SK-N-SH (cell line): ENCODE data around the gene ATG7. TPM values are rescaled to one million over a fixed set of nuclear protein-coding genes. Genes with fewer than 3 reads are reported as not detected.

ENCODE experiments used
- CTCF ChIA-PET: fragments of 300-600, 350-600 bp; formaldehyde crosslinking; extraction: SDS; loops from one replicate; lab custom pipeline; 2021; lab: Yijun Ruan, JAX
- POLR2A ChIA-PET: fragments of 350-600 bp; sonication (Branson Sonifier 250); formaldehyde crosslinking; extraction: SDS; loops from one replicate; lab custom pipeline; 2020; ENCODE audit warnings: antibody characterized with exemption, inconsistent platforms; lab: Yijun Ruan, JAX
- DNase-seq: peaks from one replicate; pipeline ENCODE4 v3.0.0; 2012
- H2AFZ ChIP-seq: fragments of 200-600 bp; sonication (generic); 2 replicates; pipeline ENCODE4 v1.8.1; 2016; ENCODE audit warnings: antibody characterized with exemption, mild to moderate bottlenecking, low read depth
- H3F3A ChIP-seq: fragments of 200-600 bp; sonication (generic); replicated peaks from 2 replicates; pipeline ENCODE3; 2016; ENCODE audit warnings: antibody characterized with exemption, mild to moderate bottlenecking; ENCODE audit not compliant: insufficient read depth
- H3K27ac ChIP-seq, 2 experiments: fragments of 200-500 bp in 1 of 2; fragments of 200-600 bp in 1 of 2; sonication (Bioruptor generic) in 1 of 2; sonication (generic), shearing (Covaris generic) in 1 of 2; 2 replicates each; pipeline versions ENCODE4 v1.5.1 to v1.6.1; 2014 to 2016; ENCODE audit warnings: low read depth in 2 of 2, inconsistent platforms in 1 of 2, low read length in 1 of 2, mild to moderate bottlenecking in 1 of 2, mixed read lengths in 1 of 2
- H3K27me3 ChIP-seq: fragments of 200-600 bp; sonication (generic), shearing (Covaris generic); 2 replicates; pipeline ENCODE4 v1.6.1; 2016; ENCODE audit warnings: mixed run types; ENCODE audit not compliant: insufficient read depth
- H3K36me3 ChIP-seq, 2 experiments: fragments of 200-500 bp in 1 of 2; fragments of 200-600 bp in 1 of 2; sonication (Bioruptor generic) in 1 of 2; sonication (generic) in 1 of 2; replicated peaks in 1 of 2; 2 replicates each; pipeline versions ENCODE3 to v1.5.1; 2014 to 2016; ENCODE audit warnings: low read length in 1 of 2, mild to moderate bottlenecking in 1 of 2; ENCODE audit not compliant: insufficient read depth in 2 of 2, control insufficient read depth in 1 of 2
- H3K4me1 ChIP-seq, 2 experiments: fragments of 200-500 bp in 1 of 2; fragments of 200-600 bp in 1 of 2; sonication (Bioruptor generic) in 1 of 2; sonication (generic), shearing (Covaris generic) in 1 of 2; 2 replicates each; pipeline versions ENCODE4 v1.5.1 to v1.6.1; 2014 to 2016; ENCODE audit warnings: low read depth in 1 of 2, low read length in 1 of 2, mixed run types in 1 of 2; ENCODE audit not compliant: insufficient read depth in 2 of 2, control insufficient read depth in 1 of 2
- H3K4me2 ChIP-seq: fragments of 200-600 bp; sonication (generic), shearing (Covaris generic); 2 replicates; pipeline ENCODE4 v1.6.1; 2017; ENCODE audit warnings: mixed run types
- H3K4me3 ChIP-seq, 2 experiments: fragments of 200-500 bp in 1 of 2; fragments of 200-600 bp in 1 of 2; sonication (Bioruptor generic) in 1 of 2; sonication (generic), shearing (Covaris generic) in 1 of 2; 2 replicates each; pipeline versions ENCODE4 v1.5.1 to v1.8.1; 2014 to 2016; ENCODE audit warnings: low read depth in 2 of 2, inconsistent platforms in 1 of 2, low read length in 1 of 2, mild to moderate bottlenecking in 1 of 2, mixed read lengths in 1 of 2, moderate library complexity in 1 of 2
- H3K79me2 ChIP-seq: fragments of 200-600 bp; sonication (generic); 2 replicates; pipeline ENCODE4 v1.8.1; 2017; ENCODE audit warnings: mild to moderate bottlenecking; ENCODE audit not compliant: insufficient read depth
- H3K9ac ChIP-seq: fragments of 200-600 bp; sonication (generic); 2 replicates; pipeline ENCODE4 v1.6.1; 2017; ENCODE audit warnings: mixed run types
- H3K9me2 ChIP-seq: fragments of 200-600 bp; sonication (generic); 2 replicates; pipeline ENCODE4 v1.6.1; 2017; ENCODE audit warnings: mixed run types
- H3K9me3 ChIP-seq: fragments of 200-600 bp; sonication (generic); 2 replicates; pipeline ENCODE4 v1.6.1; 2017; ENCODE audit warnings: mixed run types, mild to moderate bottlenecking, moderate library complexity
- H4K20me1 ChIP-seq: fragments of 200-600 bp; sonication (generic); 2 replicates; pipeline ENCODE4 v1.6.1; 2017; ENCODE audit warnings: mild to moderate bottlenecking, mixed run types; ENCODE audit not compliant: insufficient read depth
- ELF1 ChIP-seq: IDR thresholded peaks from 2 replicates; pipeline ENCODE4 v1.4.0; 2012
- EP300 ChIP-seq, 2 experiments: IDR thresholded peaks; 2 replicates each; pipeline versions ENCODE4 v1.4.0 to v1.6.1; 2012; ENCODE audit warnings: borderline replicate concordance in 1 of 2, low read depth in 1 of 2, low read length in 1 of 2
- EZH2phosphoT487 ChIP-seq: fragments of 200-600 bp; sonication (generic); IDR thresholded peaks from 2 replicates; pipeline ENCODE4 v1.6.1; 2017; ENCODE audit warnings: low read depth, mixed run types, mild to moderate bottlenecking, antibody characterized with exemption, moderate library complexity, borderline replicate concordance
- FOXJ3 ChIP-seq: sonication (generic); formaldehyde crosslinking; IDR thresholded peaks from 2 replicates; pipeline ENCODE4 v1.5.1; 2020; ENCODE audit warnings: mild to moderate bottlenecking, missing genetic modification reagents
- FOXM1 ChIP-seq: IDR thresholded peaks from 2 replicates; pipeline ENCODE4 v1.4.0; 2012; ENCODE audit warnings: low read depth, mild to moderate bottlenecking
- GABPA ChIP-seq: IDR thresholded peaks from 2 replicates; pipeline ENCODE4 v1.4.0; 2012; ENCODE audit warnings: low read depth, mild to moderate bottlenecking
- GATA2 ChIP-seq: sonication (generic); formaldehyde crosslinking; IDR thresholded peaks from 2 replicates; pipeline ENCODE4 v1.5.0; 2020; ENCODE audit warnings: mild to moderate bottlenecking, missing genetic modification reagents
- JUND ChIP-seq: IDR thresholded peaks from 2 replicates; pipeline ENCODE4 v1.4.0; 2012
- MEF2A ChIP-seq: IDR thresholded peaks from 2 replicates; pipeline ENCODE4 v1.4.0; 2012; ENCODE audit warnings: low read depth, borderline replicate concordance
- MXI1 ChIP-seq: IDR thresholded peaks from 2 replicates; pipeline ENCODE4 v1.6.1; 2012; ENCODE audit warnings: mild to moderate bottlenecking, low read depth, low read length, improper control_type of control experiment
- NFIC ChIP-seq: IDR thresholded peaks from 2 replicates; pipeline ENCODE4 v1.4.0; 2012; ENCODE audit warnings: borderline replicate concordance
- NRF1 ChIP-seq: IDR thresholded peaks from 2 replicates; pipeline ENCODE4 v1.6.1; 2012; ENCODE audit warnings: low read depth, mild to moderate bottlenecking, low read length
- POLR2AphosphoS5 ChIP-seq: IDR thresholded peaks from 2 replicates; pipeline ENCODE4 v1.6.1; 2012; ENCODE audit warnings: low read depth, low read length
- RCOR1 ChIP-seq: fragments of 150-350 bp; IDR thresholded peaks from 2 replicates; pipeline ENCODE4 v1.6.1; 2017; ENCODE audit warnings: antibody characterized with exemption, low read length
- RFX5 ChIP-seq: IDR thresholded peaks from 2 replicates; pipeline ENCODE4 v1.6.1; 2012; ENCODE audit warnings: mild to moderate bottlenecking, improper control_type of control experiment, low read length
- RXRA ChIP-seq: IDR thresholded peaks from 2 replicates; pipeline ENCODE4 v1.4.0; 2012; ENCODE audit warnings: low read depth, mild to moderate bottlenecking, borderline replicate concordance
- SIN3A ChIP-seq: IDR thresholded peaks from 2 replicates; pipeline ENCODE4 v1.6.1; 2012; ENCODE audit warnings: low read depth, mild to moderate bottlenecking, low read length, moderate library complexity, borderline replicate concordance
- SMC3 ChIP-seq: IDR thresholded peaks from 2 replicates; pipeline ENCODE4 v1.6.1; 2012; ENCODE audit warnings: low read depth, low read length, improper control_type of control experiment
- TCF12 ChIP-seq: IDR thresholded peaks from 2 replicates; pipeline ENCODE4 v1.4.0; 2012
- YY1 ChIP-seq: IDR thresholded peaks from 2 replicates; pipeline ENCODE4 v1.4.0; 2012; ENCODE audit warnings: low read depth, mild to moderate bottlenecking
- WGBS: methylation state at CpG from one replicate; pipeline ENCODE4 v1.1.6; 2017; ENCODE audit warnings: low lambda C conversion rate; 5-methylcytosine and 5-hydroxymethylcytosine counted together
- polyA plus RNA-seq, 3 experiments: library from polyadenylated mRNA; depleted of rRNA; stranded (reverse); fragments of >200 nt; gene quantifications; 2 replicates each; pipeline ENCODE4 v1.2.3, GENCODE V29; 2012
- TF ChIP-seq, protein P1 (sequence below): IDR thresholded peaks from 2 replicates; pipeline ENCODE4 v1.4.0; 2012; ENCODE audit warnings: low read depth, borderline replicate concordance
- TF ChIP-seq, protein P2 (sequence below): IDR thresholded peaks from 2 replicates; pipeline ENCODE4 v1.4.0; 2012; ENCODE audit warnings: low read depth
- TF ChIP-seq, protein P3 (sequence below): fragments of 200-600 bp; sonication (generic); IDR thresholded peaks from 2 replicates; pipeline ENCODE4 v1.6.1; 2017; ENCODE audit warnings: antibody characterized with exemption, mild to moderate bottlenecking, moderate library complexity

Gene ATG7
- polyA plus RNA-seq, 1 of the 3 experiments (the other 2 are of a cell fraction) = 29.5 TPM

DNA sequence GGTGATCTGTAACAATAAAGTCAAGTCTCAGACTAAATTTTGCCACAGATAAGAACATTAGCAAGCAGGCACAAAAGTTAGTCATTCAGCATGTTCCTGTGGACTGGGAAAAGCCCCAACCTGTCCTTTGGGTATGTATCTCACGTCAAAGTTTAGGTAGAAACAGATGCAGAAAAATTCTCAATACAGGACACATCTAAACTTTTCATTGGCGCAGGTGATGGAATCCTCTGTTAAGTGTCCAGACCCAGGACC is 120.6 kb downstream of the ATG7 start:
- Histone ChIP-seq H3F3A (peaks cover 14% of the 10 kb centered on the region), H3K36me3 (peaks cover 0 to 14% of the 10 kb centered on the region in 2 experiments), H3K9me3 (no peaks in the 10 kb centered on the region), H2AFZ (no peak overlapping the region), H3K4me3 (no peak overlapping the region), H4K20me1 (no peaks in the 10 kb centered on the region), H3K9me2 (no peaks in the 10 kb centered on the region), H3K9ac (peak overlapping the region; percentile 1; the same call in 1 of the 2 replicates), H3K27ac (peak overlapping the region; percentile 74 to 94), H3K79me2 (no peaks in the 10 kb centered on the region), H3K4me1 (peaks cover 8 to 27% of the 10 kb centered on the region in 2 experiments; a peak in 3 of 4 replicates), H3K4me2 (peak overlapping the region; percentile 20), H3K27me3 (no peaks in the 10 kb centered on the region)
- POLR2A ChIA-PET = interaction anchor here (0.6 kb wide), 2 partner anchors 15 to 106 kb away, joined by 4 to 5 read pairs; no protein-coding TSS in a partner anchor
- TF ChIP-seq RFX5 (no peak), RXRA (no peak), FOXJ3 (no peak), TCF12 (no peak), NFIC (no peak), YY1 (no peak), ELF1 (no peak), FOXM1 (no peak), SMC3 (no peak), EP300 (IDR thresholded peaks at IDR 0.05; ENCODE audit: borderline replicate concordance in 1 of 2, low read depth in 1 of 2, low read length in 1 of 2) (no peak), MXI1 (no peak), JUND (no peak), EZH2phosphoT487 (no peak), GABPA (no peak)
- TF ChIP-seq, protein P1, sequence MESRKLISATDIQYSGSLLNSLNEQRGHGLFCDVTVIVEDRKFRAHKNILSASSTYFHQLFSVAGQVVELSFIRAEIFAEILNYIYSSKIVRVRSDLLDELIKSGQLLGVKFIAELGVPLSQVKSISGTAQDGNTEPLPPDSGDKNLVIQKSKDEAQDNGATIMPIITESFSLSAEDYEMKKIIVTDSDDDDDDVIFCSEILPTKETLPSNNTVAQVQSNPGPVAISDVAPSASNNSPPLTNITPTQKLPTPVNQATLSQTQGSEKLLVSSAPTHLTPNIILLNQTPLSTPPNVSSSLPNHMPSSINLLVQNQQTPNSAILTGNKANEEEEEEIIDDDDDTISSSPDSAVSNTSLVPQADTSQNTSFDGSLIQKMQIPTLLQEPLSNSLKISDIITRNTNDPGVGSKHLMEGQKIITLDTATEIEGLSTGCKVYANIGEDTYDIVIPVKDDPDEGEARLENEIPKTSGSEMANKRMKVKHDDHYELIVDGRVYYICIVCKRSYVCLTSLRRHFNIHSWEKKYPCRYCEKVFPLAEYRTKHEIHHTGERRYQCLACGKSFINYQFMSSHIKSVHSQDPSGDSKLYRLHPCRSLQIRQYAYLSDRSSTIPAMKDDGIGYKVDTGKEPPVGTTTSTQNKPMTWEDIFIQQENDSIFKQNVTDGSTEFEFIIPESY = no peak
- TF ChIP-seq, protein P2, sequence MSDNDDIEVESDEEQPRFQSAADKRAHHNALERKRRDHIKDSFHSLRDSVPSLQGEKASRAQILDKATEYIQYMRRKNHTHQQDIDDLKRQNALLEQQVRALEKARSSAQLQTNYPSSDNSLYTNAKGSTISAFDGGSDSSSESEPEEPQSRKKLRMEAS = no peak
- CTCF ChIA-PET = interaction anchor here (0.6 to 5.8 kb wide), 6 partner anchors 12 to 760 kb away, joined by 3 to 51 read pairs (median 3); no protein-coding TSS in a partner anchor
- WGBS = 79% methylated on average over 2 of the region's 2 CpGs
- DNase-seq = no peak

DNA sequence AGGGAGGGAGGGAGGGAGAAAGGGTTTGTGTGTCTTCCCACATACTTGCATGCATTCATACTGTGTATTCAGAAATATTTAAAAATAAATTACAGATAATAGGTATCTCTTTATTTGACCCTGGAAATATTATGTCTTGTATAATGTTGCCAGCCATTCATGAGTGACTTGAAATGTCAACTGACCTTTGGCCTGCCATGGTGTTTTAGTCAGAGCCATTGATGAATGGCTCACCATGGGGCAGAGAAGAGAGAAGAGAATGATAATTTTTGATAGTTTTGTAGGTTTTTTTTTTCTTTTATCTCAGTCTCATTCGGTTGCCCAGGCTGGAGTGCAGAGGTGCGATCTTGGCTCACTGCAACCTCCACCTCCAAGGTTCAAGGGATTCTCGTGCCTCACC is 121.2 kb downstream of the ATG7 start:
- POLR2A ChIA-PET = no interaction called here
- TF ChIP-seq GABPA (no peak), MXI1 (no peak), EP300 (IDR thresholded peaks at IDR 0.05; ENCODE audit: borderline replicate concordance in 1 of 2, low read depth in 1 of 2, low read length in 1 of 2) (no peak), NFIC (no peak), JUND (no peak), POLR2AphosphoS5 (no peak), MEF2A (no peak), SIN3A (no peak), EZH2phosphoT487 (no peak), NRF1 (no peak), RCOR1 (no peak), TCF12 (no peak), GATA2 (CRISPR knock-in tag) (no peak), FOXM1 (no peak), RXRA (no peak)
- TF ChIP-seq, protein P3, sequence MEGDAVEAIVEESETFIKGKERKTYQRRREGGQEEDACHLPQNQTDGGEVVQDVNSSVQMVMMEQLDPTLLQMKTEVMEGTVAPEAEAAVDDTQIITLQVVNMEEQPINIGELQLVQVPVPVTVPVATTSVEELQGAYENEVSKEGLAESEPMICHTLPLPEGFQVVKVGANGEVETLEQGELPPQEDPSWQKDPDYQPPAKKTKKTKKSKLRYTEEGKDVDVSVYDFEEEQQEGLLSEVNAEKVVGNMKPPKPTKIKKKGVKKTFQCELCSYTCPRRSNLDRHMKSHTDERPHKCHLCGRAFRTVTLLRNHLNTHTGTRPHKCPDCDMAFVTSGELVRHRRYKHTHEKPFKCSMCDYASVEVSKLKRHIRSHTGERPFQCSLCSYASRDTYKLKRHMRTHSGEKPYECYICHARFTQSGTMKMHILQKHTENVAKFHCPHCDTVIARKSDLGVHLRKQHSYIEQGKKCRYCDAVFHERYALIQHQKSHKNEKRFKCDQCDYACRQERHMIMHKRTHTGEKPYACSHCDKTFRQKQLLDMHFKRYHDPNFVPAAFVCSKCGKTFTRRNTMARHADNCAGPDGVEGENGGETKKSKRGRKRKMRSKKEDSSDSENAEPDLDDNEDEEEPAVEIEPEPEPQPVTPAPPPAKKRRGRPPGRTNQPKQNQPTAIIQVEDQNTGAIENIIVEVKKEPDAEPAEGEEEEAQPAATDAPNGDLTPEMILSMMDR = no peak
- TF ChIP-seq, protein P1 = no peak

More for the DNA sequence above, 121.2 kb downstream of the ATG7 start:
- Histone ChIP-seq H3K79me2 (no peaks in the 10 kb centered on the region), H3K27ac (peak overlapping the region; percentile 74 to 94; a peak in 2 of 4 replicates), H3K9me2 (no peaks in the 10 kb centered on the region), H3K9me3 (no peaks in the 10 kb centered on the region), H3F3A (peaks cover 14% of the 10 kb centered on the region), H4K20me1 (no peaks in the 10 kb centered on the region), H3K4me1 (peaks cover 8 to 27% of the 10 kb centered on the region in 2 experiments; a peak in 3 of 4 replicates), H2AFZ (no peak overlapping the region), H3K27me3 (no peaks in the 10 kb centered on the region), H3K36me3 (peaks cover 0 to 14% of the 10 kb centered on the region in 2 experiments), H3K9ac (no peak overlapping the region), H3K4me2 (no peak overlapping the region), H3K4me3 (no peak overlapping the region)
- WGBS = 95% methylated on average over 3 of the region's 3 CpGs
- CTCF ChIA-PET = interaction anchor here (0.9 to 1.2 kb wide), 2 partner anchors 14 to 258 kb away, joined by 3 to 4 read pairs; no protein-coding TSS in a partner anchor
- DNase-seq = no peak
